NCI-H2196 (cell line): ENCODE measurements around the gene PPP1R18.

Experiments
- DNase-seq: peaks from one replicate; lab custom pipeline; 2025; ENCODE audit not compliant: unreplicated experiment; lab: John Stamatoyannopoulos, UW

Gene PPP1R18

GRCh38 chr6:30689022-30689865, 2.8 kb upstream of the PPP1R18 start:
- DNase-seq, result no peak

GRCh38 chr6:30688569-30688968, 2.1 kb upstream of the PPP1R18 start:
- DNase-seq, result no peak

- no peak for DNase-seq
Measured at GRCh38 chr6:30687659-30688431, 1.4 kb upstream of the PPP1R18 start.

- peak; percentile 59 for DNase-seq
Measured at GRCh38 chr6:30686908-30687658, 638 bp upstream of the PPP1R18 start.

- DNase-seq, result no peak
Measured at GRCh38 chr6:30685157-30686008, 1.1 kb downstream of the PPP1R18 start.

GRCh38 chr6:30684386-30685156, 1.9 kb downstream of the PPP1R18 start:
- no peak for DNase-seq

- DNase-seq, result no peak
Measured at GRCh38 chr6:30683980-30684338, 2.5 kb downstream of the PPP1R18 start.

- DNase-seq, result no peak
Measured at GRCh38 chr6:30683183-30683979, 3.1 kb downstream of the PPP1R18 start.

GRCh38 chr6:30682143-30683117, 4.0 kb downstream of the PPP1R18 start:
- DNase-seq, result no peak

- DNase-seq, result no peak
Measured at GRCh38 chr6:30681766-30682142, 4.7 kb downstream of the PPP1R18 start.

GRCh38 chr6:30679765-30680535, 6.5 kb downstream of the PPP1R18 start:
- no peak for DNase-seq

- DNase-seq, result peak; percentile 72
Measured at GRCh38 chr6:30678964-30679726, 7.3 kb downstream of the PPP1R18 start.

- no peak for DNase-seq
Measured at GRCh38 chr6:30676660-30677285, 9.7 kb downstream of the PPP1R18 start.

- DNase-seq, result peak; percentile 93
Measured at GRCh38 chr6:30672445-30673253, 13.8 kb downstream of the PPP1R18 start, which contains the start of gene DHX16. TSS of gene DHX16 (minus strand) at chr6:30673006. CDS start at chr6:30672841, 165 bp downstream.
